BE2C (cell line): ENCODE measurements around the gene RNF113B. TPM values are rescaled to one million over a fixed set of nuclear protein-coding genes. Genes with fewer than 3 reads are reported as not detected.

ENCODE experiments used
- DNase-seq: peaks from one replicate; pipeline ENCODE4 v3.0.0-alpha.2; 2020
- H3K27me3 ChIP-seq: fragments of 250-450 bp; sonication (Bioruptor Pico); 2 replicates; pipeline ENCODE4 v1.5.1; 2020; ENCODE audit warnings: mild to moderate bottlenecking
- H3K36me3 ChIP-seq: fragments of 250-450 bp; sonication (Bioruptor Pico); 2 replicates; pipeline ENCODE4 v1.5.1; 2020; ENCODE audit warnings: mild to moderate bottlenecking
- H3K4me1 ChIP-seq: fragments of 250-450 bp; sonication (Bioruptor Pico); 2 replicates; pipeline ENCODE4 v1.5.1; 2020
- H3K4me3 ChIP-seq: 2 replicates; pipeline ENCODE4 v1.5.1; 2011; ENCODE audit warnings: low read depth, low read length
- H3K9me3 ChIP-seq: fragments of 250-450 bp; sonication (Bioruptor Pico); 2 replicates; pipeline ENCODE4 v1.5.1; 2020
- polyA plus RNA-seq: library from polyadenylated mRNA; unstranded; fragments of >200 nt; gene quantifications from one replicate; pipeline ENCODE4 v1.2.1, GENCODE V29; 2012; ENCODE audit warnings: low read depth, missing spikeins; ENCODE audit not compliant: insufficient read length, insufficient read depth
- TF ChIP-seq, protein P1 (sequence below): IDR thresholded peaks from 2 replicates; pipeline ENCODE4 v1.5.1; 2012; ENCODE audit warnings: mild to moderate bottlenecking, low read depth, low read length

Gene RNF113B
- not detected for polyA plus RNA-seq

DNA sequence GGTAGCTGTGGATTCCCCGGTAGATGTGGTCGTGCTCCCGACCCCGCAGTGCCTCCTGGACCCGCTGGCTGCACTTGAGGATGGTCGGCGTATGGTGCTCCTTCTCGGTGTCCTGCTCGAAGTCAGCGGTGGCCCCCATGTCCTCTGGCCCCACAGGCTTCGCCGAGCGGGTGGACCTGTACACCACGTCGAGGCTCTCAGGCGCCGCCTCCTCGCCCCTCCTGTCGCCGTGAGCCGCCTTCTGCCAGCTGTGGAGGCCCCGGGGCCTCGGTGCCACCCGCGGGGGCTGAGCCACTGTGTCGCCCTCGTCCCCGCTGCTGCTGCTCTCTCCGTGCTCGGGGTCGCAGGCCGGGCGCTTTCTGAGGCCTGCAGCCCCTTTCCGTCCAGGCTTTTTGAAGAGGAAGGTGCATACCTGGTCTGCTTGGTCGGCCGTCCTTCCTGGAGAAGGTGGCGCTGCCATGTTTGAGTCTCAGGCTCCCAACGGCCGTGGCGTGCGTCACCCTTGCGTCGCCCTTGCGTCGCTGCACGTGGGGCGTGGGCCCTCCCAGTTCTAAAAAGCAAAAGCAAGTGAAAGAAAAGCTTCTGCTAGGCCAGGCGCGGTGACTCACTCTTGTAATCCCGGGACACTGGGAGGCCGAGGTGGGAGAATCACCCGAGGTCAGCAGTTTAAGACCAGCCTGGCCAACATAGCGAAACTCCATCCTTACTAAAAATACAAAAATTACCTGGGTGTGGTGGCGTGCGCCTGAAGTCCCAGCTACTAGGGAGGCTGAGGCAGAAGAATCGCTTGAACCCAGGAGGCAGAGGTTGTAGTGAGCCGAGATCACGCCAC lies at the start of gene RNF113B:
Gene RNF113B (minus strand): TSS at position 493 of the 832 bp plus-strand sequence. CDS start 33 bp downstream, at position 460.
- no peak for DNase-seq
- H3K4me1 ChIP-seq, result peaks cover 14% of the 10 kb centered on the region
- no peaks in the 10 kb centered on the region; the same call in 1 of the 2 replicates for H3K36me3 ChIP-seq
- TF ChIP-seq, protein P1, sequence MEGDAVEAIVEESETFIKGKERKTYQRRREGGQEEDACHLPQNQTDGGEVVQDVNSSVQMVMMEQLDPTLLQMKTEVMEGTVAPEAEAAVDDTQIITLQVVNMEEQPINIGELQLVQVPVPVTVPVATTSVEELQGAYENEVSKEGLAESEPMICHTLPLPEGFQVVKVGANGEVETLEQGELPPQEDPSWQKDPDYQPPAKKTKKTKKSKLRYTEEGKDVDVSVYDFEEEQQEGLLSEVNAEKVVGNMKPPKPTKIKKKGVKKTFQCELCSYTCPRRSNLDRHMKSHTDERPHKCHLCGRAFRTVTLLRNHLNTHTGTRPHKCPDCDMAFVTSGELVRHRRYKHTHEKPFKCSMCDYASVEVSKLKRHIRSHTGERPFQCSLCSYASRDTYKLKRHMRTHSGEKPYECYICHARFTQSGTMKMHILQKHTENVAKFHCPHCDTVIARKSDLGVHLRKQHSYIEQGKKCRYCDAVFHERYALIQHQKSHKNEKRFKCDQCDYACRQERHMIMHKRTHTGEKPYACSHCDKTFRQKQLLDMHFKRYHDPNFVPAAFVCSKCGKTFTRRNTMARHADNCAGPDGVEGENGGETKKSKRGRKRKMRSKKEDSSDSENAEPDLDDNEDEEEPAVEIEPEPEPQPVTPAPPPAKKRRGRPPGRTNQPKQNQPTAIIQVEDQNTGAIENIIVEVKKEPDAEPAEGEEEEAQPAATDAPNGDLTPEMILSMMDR, result no peak
- no peak within 1 kb of the TSS for H3K4me3 ChIP-seq
- H3K27me3 ChIP-seq, result no peaks in the 10 kb centered on the region
- no peaks in the 10 kb centered on the region for H3K9me3 ChIP-seq

DNA sequence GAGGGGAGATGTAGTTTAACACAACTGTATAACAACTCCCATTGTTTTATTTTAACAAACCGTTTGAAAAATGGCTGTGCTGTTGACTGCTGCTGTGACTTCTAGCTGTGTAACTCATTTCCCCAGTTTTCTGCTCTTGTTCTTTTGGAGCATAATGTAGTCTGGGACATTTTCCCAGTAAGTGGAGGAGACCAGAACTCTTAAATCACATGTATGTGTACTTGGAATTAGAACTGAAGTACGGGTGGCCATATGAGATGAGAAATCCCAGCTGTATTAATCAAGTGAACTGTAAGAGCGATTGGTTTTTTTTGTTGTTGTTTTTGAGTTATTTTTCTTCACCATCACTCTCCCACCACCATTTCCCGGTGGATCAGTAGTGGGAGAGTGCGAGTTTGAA lies 49.4 kb upstream of the RNF113B start:
- TF ChIP-seq, protein P1, result no peak
- H3K36me3 ChIP-seq, result peaks cover 3% of the 10 kb centered on the region
- no peak overlapping the region for H3K4me3 ChIP-seq
- H3K4me1 ChIP-seq, result peaks cover 14% of the 10 kb centered on the region
- no peaks in the 10 kb centered on the region for H3K27me3 ChIP-seq
- DNase-seq, result no peak
- no peaks in the 10 kb centered on the region for H3K9me3 ChIP-seq

DNA sequence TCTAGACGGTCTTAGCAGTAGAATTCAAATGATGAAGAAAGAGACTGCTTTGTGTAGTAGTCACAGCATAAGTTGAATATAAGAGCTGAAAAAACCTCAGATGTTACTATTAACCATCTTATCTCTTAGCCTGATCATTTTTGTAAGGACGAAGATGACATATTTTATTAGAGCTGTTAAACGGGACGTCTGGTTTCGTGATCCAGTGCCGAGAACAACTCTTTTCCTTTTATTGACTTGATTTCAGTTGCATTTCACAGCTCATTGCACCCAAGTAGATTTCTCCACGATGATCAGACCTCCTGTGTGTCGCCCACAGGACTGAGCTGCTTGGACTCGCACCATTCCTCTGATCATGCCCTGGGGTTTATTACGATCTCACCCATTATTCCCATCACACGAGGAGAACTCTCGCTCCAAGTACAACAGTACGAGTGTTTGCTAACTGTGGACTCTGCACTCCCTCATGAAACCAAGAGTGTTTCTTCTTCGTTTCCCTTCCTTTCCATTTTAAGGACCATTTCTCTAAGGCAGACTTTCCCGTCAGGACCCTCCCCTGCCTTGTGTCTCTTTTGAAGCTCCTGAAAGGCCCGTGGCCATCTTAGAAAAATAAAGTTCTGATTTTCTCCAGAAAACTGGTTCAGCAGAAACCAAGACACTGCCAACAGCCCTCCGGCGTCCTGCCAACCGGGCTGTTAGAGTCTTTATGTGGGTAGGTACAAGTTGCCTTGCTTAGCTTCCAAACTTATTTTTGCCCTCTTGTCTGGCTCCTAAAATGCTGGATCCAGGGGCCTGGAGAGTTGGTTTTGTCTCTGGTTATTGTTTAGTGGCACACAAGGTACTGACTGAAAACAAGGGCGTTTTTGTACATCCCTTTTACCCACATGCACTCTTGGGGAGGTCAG lies 48.2 kb upstream of the RNF113B start:
- H3K4me1 ChIP-seq, result peaks cover 23% of the 10 kb centered on the region
- no peaks in the 10 kb centered on the region for H3K9me3 ChIP-seq
- no peak overlapping the region for H3K4me3 ChIP-seq
- no peaks in the 10 kb centered on the region for H3K27me3 ChIP-seq
- TF ChIP-seq, protein P1, result no peak
- DNase-seq, result no peak
- H3K36me3 ChIP-seq, result peaks cover 3% of the 10 kb centered on the region

DNA sequence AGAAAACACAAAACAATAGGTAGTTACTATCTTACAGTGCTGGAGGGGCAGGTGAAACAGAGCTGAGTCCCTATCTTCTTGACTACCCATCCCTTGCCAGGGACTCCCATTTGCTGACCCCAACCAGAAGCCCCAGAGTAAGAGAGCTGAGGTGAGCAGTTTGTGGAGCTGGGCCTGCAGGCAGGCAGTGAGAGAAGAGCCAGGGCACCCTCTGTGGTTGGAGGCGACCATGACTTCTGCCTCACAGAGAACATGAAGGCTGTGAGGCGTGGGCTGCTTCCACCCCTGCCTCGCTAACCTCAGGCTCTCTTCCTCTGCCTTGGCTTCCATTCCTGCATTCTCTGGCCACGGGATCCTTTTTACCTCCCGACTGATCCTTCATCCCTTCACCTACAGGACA lies 47.5 kb upstream of the RNF113B start:
- no peaks in the 10 kb centered on the region for H3K27me3 ChIP-seq
- no peak for DNase-seq
- H3K9me3 ChIP-seq, result no peaks in the 10 kb centered on the region
- H3K4me3 ChIP-seq, result no peak overlapping the region
- TF ChIP-seq, protein P1, result no peak
- peaks cover 26% of the 10 kb centered on the region for H3K4me1 ChIP-seq
- peaks cover 3% of the 10 kb centered on the region for H3K36me3 ChIP-seq

DNA sequence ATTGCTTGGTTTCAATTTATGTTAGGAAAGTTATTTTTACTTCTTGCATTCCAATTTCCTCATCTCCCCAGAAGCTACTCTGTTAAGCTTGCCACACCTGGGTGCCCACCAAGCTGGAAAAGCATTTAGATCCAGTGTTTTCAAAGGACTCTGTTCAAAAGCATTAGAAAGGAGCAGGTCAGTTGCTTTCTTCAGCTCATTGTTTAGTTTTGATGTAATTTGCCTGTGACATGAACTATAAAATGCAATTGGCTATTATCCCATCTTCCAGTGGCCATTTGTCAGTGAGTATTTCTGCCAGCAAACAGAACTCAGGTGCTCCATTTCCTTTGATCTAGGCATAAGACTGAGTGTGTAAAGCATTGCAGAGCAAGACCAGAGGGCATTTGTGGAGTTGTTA lies 46.7 kb upstream of the RNF113B start:
- peaks cover 3% of the 10 kb centered on the region for H3K36me3 ChIP-seq
- H3K27me3 ChIP-seq, result no peaks in the 10 kb centered on the region
- TF ChIP-seq, protein P1, result no peak
- H3K4me3 ChIP-seq, result no peak overlapping the region
- no peaks in the 10 kb centered on the region for H3K9me3 ChIP-seq
- no peak for DNase-seq
- H3K4me1 ChIP-seq, result peaks cover 26% of the 10 kb centered on the region
